NT2/D1 (cell line): Measurements from ENCODE around the gene PYGO2.

Source experiments
- SUZ12 ChIP-seq: IDR thresholded peaks from 2 replicates; pipeline ENCODE4 v1.6.1; 2011; ENCODE audit not compliant: insufficient read length, insufficient read depth; ENCODE audit errors: extremely low read depth
- YY1 ChIP-seq: IDR thresholded peaks from 2 replicates; pipeline ENCODE4 v1.6.1; 2011; ENCODE audit not compliant: insufficient read length, insufficient read depth
- ZNF274 ChIP-seq: IDR thresholded peaks from 2 replicates; pipeline ENCODE4 v1.6.1; 2011; ENCODE audit warnings: mild to moderate bottlenecking, low read depth, low read length

DNA sequence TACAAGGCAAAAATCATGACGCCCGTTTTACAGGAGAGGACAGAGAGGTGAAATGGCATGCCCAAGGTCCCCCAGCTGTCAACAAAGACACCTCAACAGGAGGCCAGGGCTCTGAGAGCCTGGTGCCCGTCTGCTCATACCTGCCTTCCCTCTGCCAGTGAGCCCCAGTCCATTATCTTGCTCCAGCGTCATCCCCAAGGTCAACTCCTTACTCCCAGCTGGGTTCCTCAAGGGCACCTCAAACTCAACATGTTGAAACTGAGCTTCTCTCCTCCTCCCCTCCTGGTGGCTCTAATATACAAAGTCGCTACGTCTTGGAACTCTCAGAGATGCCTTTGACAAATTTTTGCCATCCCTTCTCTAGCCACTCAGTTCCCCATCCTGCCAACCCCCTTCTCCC lies 8.9 kb downstream of the PYGO2 start:
- no peak for TF ChIP-seq ZNF274
- no peak for TF ChIP-seq SUZ12
- no peak for TF ChIP-seq YY1
